ENCODE data around the gene EPS8L1.

Gene EPS8L1

DNA sequence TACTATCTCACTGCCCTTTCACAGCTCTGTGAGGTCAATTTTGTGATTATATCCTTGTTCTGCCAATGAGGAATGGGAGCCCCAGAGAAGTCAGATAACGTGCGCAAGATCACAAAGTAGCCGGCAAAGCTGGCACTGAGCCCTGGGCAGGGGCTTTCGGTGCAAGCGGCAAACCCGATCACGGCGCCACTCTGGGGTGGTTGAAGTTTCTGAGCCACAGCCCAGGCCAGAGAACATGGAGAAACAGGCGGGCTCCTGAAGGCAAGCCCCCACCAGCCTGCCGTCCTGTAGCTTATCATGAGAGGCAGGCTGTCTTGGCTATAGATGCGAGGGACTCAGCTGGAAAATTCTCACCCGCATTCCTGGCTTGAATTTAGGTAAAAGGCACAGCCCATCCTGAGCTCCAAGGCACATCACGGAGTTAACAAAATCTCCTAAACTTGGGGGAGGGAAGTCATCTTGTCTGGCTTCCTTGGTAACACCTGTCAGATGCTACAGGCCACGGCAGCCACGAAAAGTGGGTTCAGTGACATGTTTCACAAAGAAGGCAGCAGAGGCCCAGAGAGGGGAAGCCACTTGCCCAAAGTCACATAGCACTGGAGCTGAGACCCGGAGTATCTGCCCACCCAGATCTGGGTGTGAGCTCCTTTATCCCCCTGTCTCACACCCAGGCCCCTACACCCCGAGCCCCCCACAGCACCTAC is 60.9 kb downstream of the EPS8L1 start:
- Histone ChIP-seq H3K4me1 (ENCODE audit: control insufficient read depth, low read depth, low read length) (peaks cover 4% of the 10 kb centered on the region), H3K4me3 (ENCODE audit: low read length) (no peak overlapping the region), H3K36me3 (ENCODE audit: control insufficient read depth, low read depth, low read length) (no peaks in the 10 kb centered on the region), H3K9ac (ENCODE audit: low read length) (no peak overlapping the region), H3K27ac (ENCODE audit: low read length) (no peak overlapping the region), H3K9me3 (ENCODE audit: control insufficient read depth, low read depth, low read length) (no peaks in the 10 kb centered on the region), H3K27me3 (ENCODE audit: control insufficient read depth, insufficient read depth, low read length) (no peaks in the 10 kb centered on the region)
